Neural cell (in vitro differentiated cells): ENCODE measurements around the gene RERE.

Experiments used
- CTCF ChIP-seq: fragments of 450-650 bp; IDR thresholded peaks from 2 replicates; pipeline ENCODE4 v1.5.1; 2014; ENCODE audit warnings: antibody characterized with exemption, mild to moderate bottlenecking, moderate library complexity; ENCODE audit not compliant: poor library complexity, severe bottlenecking
- EZH2 ChIP-seq: fragments of 200-600, 300-800 bp; shearing (Covaris generic), sonication (generic); IDR thresholded peaks from 2 replicates; pipeline ENCODE4 v1.6.1; 2014; ENCODE audit warnings: antibody characterized with exemption, low read length, borderline replicate concordance, mild to moderate bottlenecking; ENCODE audit not compliant: insufficient read depth, poor library complexity, severe bottlenecking
- MXI1 ChIP-seq: fragments of 450-650 bp; conservative IDR thresholded peaks from 2 replicates; pipeline ENCODE4 v1.6.1; 2014; ENCODE audit warnings: antibody characterized with exemption, mild to moderate bottlenecking; ENCODE audit not compliant: poor library complexity, severe bottlenecking
- TAF1 ChIP-seq: IDR thresholded peaks from 2 replicates; pipeline ENCODE4 v1.6.1; 2012; ENCODE audit warnings: low read depth
- TF ChIP-seq, protein P1 (sequence below): IDR thresholded peaks from 2 replicates; pipeline ENCODE4 v1.6.1; 2012; ENCODE audit warnings: borderline replicate concordance

DNA sequence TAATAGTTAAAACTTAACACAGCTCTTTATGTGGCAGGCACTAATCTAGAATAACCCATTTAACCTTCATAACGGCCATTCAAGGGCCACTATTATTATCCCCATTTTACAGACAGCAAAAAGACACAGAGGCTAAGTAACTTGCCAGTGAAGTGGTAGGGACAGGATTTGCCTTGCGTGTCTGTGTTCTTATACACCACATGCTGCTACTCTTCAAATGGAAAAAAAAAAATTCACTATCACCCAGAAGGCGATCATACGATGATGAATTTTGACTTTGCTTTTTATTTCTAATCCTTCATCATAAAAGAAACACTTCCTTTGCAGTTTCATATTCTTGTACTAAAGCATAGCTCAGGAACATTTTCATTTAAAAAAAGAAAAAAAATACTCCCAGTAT is 65.5 kb downstream of the RERE start:
- TF ChIP-seq EZH2 (no peak), CTCF (no peak), MXI1 (no peak), TAF1 (no peak)
- TF ChIP-seq, protein P1, sequence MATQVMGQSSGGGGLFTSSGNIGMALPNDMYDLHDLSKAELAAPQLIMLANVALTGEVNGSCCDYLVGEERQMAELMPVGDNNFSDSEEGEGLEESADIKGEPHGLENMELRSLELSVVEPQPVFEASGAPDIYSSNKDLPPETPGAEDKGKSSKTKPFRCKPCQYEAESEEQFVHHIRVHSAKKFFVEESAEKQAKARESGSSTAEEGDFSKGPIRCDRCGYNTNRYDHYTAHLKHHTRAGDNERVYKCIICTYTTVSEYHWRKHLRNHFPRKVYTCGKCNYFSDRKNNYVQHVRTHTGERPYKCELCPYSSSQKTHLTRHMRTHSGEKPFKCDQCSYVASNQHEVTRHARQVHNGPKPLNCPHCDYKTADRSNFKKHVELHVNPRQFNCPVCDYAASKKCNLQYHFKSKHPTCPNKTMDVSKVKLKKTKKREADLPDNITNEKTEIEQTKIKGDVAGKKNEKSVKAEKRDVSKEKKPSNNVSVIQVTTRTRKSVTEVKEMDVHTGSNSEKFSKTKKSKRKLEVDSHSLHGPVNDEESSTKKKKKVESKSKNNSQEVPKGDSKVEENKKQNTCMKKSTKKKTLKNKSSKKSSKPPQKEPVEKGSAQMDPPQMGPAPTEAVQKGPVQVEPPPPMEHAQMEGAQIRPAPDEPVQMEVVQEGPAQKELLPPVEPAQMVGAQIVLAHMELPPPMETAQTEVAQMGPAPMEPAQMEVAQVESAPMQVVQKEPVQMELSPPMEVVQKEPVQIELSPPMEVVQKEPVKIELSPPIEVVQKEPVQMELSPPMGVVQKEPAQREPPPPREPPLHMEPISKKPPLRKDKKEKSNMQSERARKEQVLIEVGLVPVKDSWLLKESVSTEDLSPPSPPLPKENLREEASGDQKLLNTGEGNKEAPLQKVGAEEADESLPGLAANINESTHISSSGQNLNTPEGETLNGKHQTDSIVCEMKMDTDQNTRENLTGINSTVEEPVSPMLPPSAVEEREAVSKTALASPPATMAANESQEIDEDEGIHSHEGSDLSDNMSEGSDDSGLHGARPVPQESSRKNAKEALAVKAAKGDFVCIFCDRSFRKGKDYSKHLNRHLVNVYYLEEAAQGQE, result no peak
